NCI-H2196 (cell line): Measurements from ENCODE around the gene DTX1.

Experiments used
- DNase-seq: peaks from one replicate; lab custom pipeline; 2025; ENCODE audit not compliant: unreplicated experiment; lab: John Stamatoyannopoulos, UW

The DTX1 gene

DNA sequence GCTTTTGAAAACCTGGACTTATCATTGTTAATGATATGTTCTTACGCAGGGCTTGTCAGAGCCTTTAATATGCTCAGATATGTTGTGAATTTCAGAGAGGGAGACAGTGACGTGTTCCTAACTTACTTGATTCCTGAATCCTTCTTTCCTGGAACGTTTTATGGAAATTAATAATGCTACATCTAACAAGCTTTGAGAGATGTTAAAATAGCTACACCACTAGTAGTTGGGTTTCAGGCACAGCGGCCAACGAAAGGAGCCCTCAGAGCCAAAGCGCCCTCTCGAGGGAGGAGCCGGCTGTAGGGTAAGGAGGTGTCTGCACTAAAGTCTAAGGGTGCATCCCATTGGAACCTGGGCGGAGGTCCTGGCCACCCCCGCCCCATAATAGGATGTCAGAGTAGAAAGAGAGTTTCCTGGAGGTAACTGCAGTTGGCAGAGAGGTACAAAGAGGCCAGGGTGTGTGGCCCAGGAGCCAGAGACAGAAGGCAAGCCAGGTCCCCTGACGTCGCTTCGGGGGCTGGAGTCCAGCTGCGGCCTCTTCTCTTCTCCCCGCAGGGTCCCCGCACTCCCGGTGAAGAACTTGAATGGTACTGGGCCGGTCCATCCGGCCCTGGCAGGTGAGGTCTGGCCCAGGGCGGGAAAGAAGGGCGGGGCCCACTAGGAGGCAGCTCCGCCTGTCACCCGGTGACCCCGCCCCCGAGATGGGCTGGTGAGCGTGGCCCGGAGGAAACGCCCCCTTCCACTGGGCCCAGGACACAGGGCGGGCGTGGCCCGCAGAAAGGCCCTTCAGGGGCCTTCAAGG is 36.3 kb downstream of the DTX1 start:
- no peak for DNase-seq

GRCh38 chr12:113093409-113094101 is 37.0 kb downstream of the DTX1 start:
- no peak for DNase-seq

- no peak for DNase-seq
These were observed 38.2 kb downstream of the DTX1 start for GRCh38 chr12:113094738-113095137.

- DNase-seq, result no peak
These were observed 38.9 kb downstream of the DTX1 start for GRCh38 chr12:113095405-113095804.

DNA sequence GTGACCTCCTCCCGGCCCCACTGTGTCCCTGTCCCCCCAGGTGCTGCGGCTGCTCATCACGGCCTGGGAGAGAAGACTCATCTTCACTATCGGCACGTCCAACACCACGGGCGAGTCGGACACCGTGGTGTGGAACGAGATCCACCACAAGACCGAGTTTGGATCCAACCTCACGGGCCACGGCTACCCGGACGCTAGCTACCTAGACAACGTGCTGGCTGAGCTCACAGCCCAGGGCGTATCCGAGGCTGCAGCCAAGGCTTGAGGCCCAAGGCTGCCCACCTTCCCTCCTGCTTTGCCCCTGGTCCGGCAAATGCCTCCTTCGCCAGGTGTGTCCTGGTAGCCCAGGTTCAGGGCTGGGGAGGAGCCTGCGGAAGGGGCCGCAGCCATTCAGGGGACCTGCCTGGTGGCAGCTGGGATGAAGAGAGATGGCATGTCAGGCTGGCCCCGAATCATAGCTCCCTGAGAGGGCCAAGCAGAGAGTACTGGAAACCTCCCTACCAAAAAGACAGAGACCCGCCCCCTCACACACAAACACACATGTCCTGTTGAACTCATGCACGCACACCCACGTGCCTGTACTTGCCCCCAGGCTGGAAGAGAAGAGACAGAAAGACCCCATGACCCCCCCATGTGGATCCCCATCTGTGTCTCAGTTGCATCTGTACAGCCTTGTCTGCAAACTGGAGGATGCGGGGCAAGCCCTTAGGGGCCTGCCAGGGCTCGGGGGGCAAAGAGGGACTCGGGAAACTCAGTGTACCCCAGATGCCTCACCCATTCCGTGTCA is 40.3 kb downstream of the DTX1 start:
- DNase-seq, result no peak

DNA sequence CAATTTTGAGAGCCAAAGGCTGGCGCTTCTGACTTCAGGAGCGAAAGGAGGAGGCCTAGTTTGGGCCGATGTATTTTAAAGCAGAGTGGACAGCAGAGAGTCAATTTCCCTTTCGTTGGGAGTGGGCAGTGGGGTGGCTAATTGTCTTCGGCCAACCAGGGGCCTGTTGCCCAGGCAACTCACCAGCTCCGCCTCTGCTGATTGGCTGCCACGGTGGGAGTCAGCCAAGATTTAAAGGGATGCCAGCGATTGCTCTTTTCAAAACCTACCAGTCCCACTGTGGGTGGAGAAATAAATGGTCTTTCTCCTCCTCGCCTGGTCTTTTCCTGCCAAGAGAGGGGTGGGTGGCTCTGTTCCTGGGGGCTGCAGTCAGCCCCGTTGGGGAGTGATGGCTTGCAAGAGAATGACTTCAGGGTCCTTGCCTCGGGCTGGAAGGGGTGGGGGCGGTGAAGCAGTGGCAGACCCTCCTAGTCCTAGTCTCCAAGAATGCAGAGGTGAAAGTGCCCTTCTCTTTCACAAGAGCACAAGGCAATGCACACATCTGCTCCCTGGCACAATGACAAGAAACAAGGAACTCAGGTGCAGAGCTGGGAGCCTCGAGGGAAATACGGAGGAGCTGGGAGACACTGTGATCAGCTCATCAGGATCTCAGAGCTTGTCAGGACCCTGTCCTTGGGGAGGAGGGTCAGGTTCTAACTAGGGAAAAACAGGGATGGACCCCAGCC is 41.3 kb downstream of the DTX1 start:
- DNase-seq, result peak; percentile 69

DNA sequence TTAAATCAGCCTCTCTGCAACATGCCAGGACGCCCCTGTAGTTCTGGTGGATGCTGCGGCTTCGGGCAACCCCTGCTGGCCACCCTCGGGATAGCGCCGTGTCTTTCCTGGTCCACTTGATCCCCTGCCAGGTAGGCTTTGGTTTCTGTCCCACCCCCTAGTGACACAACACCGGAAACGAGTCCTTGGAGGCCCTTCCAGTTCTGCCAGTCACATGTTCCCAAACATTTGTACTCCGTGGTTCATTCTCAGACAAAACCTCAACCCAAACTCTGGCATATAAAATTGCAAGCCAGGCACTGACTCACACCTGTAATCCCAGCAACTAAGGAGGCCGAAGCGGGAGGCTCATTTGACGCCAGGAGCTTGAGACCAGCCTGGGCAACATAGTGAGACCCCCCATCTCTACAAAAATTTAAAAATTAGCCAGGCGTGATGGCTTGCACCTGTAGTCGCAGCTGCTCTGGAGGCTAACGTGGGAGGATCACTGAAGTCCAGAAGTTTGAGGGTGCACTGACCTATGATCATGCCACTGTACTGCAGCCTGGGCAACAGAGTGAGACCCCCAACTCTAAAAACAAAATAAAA is 42.0 kb downstream of the DTX1 start:
- peak; percentile 96 for DNase-seq

GRCh38 chr12:113099364-113099763 is 42.8 kb downstream of the DTX1 start:
- no peak for DNase-seq

DNA sequence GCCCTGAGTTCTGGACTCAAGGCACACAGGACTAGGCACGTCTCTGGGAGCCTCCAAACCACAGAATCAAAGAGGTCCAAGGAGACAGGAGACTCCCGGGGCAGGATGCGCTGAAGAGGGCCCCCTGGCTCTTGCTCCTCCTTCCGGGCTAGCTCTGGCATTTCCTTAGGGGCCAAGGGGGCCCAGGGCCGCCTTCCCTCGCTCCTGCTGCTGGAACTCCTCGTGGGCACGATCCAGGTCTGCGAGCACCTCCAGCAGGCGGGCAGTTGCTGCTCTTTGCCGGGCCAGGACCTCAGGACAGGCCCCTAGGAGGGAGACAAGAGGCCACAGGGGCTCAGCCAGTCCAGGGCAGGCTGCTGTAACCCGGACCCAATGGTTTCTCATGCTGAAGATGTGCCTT is 43.2 kb downstream of the DTX1 start:
- no peak for DNase-seq

- DNase-seq, result no peak
These were observed 45.2 kb downstream of the DTX1 start for GRCh38 chr12:113101751-113102150.

DNA sequence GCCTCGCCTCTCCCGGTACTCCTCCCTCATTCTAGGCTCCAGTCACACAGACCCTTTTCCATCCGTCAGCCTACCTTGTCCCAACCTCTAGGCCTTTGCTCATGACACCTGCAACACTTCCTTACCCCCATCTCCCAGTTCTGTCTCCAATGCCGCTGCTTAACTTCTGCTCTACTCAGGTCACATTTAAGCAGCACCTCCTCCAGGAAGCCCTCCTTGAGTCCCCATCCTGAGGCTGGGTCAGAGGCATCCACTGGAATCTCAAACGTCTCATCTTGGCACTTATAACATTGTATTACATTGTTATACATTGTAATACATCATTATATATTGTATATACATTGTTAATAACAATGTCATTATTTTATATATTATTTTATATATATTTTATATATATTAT is 46.3 kb downstream of the DTX1 start:
- no peak for DNase-seq

DNA sequence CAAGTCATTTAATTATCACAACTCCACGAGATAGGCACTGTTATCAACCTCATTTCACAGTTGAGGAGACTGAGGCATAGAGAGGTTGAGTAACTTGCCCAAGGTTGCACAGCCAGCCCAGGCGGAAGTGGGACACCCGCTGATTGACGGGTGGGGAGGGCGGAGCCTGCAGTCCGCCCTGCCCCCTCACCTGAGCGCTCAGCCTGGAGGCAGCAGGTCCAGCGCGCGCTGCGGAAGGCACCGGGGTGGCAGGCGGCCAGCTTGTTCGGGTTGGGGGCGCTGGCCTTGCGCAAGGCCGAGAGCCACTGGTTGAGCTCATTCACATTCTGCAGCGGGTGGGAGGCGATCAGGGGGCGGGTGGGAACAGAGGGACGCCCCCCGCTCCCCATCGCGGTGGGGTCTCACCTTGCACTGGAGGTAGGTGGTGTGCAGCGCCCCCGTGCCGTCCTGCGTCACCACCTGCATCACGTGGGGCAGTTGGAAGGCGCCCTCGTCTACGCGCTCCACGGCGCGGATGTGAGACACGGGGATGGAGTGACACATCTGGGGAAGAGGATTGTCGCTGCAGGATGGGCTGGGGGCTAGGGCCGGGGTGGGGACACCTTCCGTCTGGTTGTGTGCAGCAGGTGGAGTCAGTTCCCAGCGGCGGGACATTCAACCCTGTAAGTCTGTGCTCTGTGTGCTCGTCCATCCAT is 47.4 kb downstream of the DTX1 start:
- peak; percentile 65 for DNase-seq

DNA sequence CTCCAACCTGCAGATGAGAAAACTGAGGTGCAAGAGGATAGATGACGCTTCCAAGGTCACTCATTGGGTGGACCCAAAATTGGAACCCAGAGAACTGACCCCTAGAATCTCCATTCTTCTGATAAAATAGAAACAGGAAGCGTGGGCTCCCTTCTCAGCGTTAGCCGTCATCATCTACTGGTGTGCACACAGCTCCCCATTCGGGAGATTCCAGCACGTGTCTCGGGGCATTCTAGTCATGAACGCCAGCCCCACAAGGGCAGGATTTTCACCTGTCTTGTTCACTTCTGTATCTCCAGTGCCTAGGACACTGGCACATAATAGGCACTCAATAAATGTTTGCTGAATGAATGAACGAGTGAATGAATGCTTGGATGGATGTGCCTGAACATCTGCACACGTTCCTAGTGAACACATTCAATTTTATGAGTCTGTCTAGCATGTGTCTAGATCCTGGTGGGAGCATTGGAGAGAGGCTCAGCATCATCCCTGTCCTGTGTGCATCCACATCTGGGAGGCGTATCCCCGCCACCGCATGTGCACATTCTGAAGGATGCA is 48.5 kb downstream of the DTX1 start:
- no peak for DNase-seq

- no peak for DNase-seq
These were observed 49.2 kb downstream of the DTX1 start for GRCh38 chr12:113105606-113106271.

DNA sequence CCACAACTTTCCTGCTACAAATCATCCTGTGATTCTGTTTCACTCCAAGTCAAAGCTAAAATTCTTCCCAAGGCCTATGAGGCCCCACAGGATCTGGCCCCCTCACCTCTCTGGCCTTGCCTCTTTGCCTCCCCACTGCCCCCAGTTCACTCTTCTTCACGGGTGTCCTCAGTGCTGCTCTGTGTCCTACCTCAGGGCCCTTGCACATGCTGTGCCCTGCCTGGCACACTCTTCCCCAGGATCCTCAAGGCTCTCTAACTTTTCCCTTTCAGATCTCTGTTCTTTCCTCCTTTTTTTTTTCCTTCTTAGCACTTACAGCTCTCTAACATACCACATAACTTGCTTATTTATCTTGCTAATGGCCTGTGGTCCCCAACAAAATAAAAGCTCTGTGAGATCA is 49.8 kb downstream of the DTX1 start:
- no peak for DNase-seq

DNA sequence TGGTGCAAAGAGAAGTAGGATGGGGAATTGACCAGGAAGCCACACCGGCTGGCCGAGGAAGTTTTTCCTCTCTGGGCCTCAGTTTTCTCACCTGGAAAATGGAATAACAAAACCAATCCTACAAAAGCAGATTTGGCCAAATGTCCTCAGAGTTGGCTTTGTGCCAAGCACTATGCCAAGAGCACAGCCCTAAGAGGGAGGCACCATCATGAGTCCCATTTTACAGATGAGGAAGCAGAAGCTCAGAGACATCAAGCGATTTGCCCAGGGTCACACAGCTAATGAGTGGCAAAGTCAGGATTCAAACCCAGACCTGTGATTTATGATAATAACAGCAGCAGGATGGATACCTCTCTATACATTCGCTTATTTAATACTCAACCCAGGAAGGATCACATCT is 51.8 kb downstream of the DTX1 start:
- no peak for DNase-seq

GRCh38 chr12:113109360-113109759 is 52.8 kb downstream of the DTX1 start:
- DNase-seq, result no peak

DNA sequence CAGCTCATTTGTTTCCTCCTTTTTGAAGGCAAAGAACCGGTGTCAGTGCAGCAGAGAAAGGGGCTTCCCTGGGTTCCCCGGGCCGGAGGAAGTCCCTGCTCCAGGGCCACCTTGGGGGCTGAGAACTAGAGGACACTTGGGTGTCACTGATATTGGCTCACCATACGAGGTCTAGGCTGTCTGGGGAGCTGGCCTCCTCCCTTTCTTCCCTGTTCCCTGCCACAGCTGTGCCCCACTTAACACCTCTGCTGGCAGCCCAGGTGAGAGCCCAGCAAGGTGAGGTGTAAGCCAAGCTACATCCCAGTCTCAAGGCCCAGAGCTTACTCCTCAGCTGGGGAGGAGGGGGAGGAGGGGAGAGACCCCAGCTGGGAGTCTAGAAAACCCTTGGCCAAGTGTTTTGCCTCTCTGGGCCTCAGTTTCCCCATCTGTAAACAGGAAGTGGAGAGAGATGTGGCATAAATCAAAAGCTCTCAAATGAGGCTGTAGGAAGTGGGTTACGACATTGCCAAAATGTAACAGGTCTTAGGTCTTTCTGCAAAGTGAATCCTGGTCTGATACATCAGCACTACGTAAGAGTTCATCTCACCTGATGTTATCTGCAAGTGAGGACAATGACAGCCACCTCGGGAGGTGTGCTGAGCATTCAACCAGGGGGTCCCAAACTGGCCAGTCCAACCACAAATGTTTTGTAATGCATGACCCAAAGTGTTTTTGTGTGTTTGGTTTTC is 53.5 kb downstream of the DTX1 start:
- no peak for DNase-seq

GRCh38 chr12:113111247-113111646 is 54.7 kb downstream of the DTX1 start:
- no peak for DNase-seq
